GM21423 (cell line): ENCODE results near the gene CALY.

ENCODE experiments used
- ATAC-seq: cut with Tn5 transposase; IDR thresholded peaks from one replicate; pipeline ENCODE4 v1.9.1; 2021; ENCODE audit warnings: mild to moderate bottlenecking, moderate library complexity; ENCODE audit not compliant: unreplicated experiment

CALY gene

GRCh38 chr10:133366751-133367150 lies 30.1 kb upstream of the CALY start:
- ATAC-seq = no peak

GRCh38 chr10:133366130-133366478 lies 29.4 kb upstream of the CALY start:
- no peak for ATAC-seq

- no peak for ATAC-seq
Observed at GRCh38 chr10:133365461-133366129, 28.9 kb upstream of the CALY start.

GRCh38 chr10:133364645-133365431 lies 28.1 kb upstream of the CALY start:
- no peak for ATAC-seq

- no peak for ATAC-seq
Observed at GRCh38 chr10:133362846-133363245, 26.1 kb upstream of the CALY start.

- no peak for ATAC-seq
Observed at GRCh38 chr10:133361773-133362441, 25.2 kb upstream of the CALY start.

GRCh38 chr10:133361227-133361626 lies 24.5 kb upstream of the CALY start:
- ATAC-seq = no peak

GRCh38 chr10:133359972-133360610 lies 23.4 kb upstream of the CALY start:
- no peak for ATAC-seq

GRCh38 chr10:133359554-133359971 lies 22.9 kb upstream of the CALY start:
- ATAC-seq = no peak

GRCh38 chr10:133358925-133359310 lies 22.2 kb upstream of the CALY start:
- no peak for ATAC-seq

- ATAC-seq = no peak
Observed at GRCh38 chr10:133358162-133358924, 21.6 kb upstream of the CALY start.

GRCh38 chr10:133357285-133358161 lies 20.8 kb upstream of the CALY start, which contains the start of gene FUOM:
Gene FUOM (minus strand): TSS chr10:133358019. CDS start chr10:133358007, 12 bp downstream.
- peak; percentile 70 for ATAC-seq

GRCh38 chr10:133356549-133357284 lies 20.0 kb upstream of the CALY start:
- ATAC-seq = no peak

- ATAC-seq = no peak
Observed at GRCh38 chr10:133355991-133356390, 19.3 kb upstream of the CALY start.

GRCh38 chr10:133355266-133355665 lies 18.6 kb upstream of the CALY start:
- ATAC-seq = no peak

GRCh38 chr10:133354672-133355240 lies 18.1 kb upstream of the CALY start:
- ATAC-seq = no peak

- ATAC-seq = no peak
Observed at GRCh38 chr10:133353988-133354605, 17.4 kb upstream of the CALY start.
